ENCODE measurements around the gene NFIB.

The NFIB gene

DNA sequence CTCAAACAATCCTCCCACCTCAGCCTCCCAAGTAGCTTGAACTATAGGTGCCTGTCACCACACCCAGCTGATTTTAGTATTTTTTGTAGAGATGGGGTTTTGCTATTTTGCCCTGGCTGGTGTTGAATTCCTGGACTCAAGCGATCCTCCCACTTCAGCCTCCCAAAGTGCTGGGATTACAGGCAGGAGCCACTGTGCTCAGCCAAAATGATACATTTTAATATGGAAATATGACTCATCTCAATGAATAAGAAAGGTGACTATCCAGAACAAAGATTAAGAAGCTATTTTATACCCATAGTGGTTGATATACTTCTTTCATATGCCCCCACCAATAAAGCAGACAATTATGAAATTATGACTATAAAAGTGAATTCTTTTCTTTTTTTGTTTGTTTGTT is 166.2 kb downstream of the NFIB start:
- DNase-seq (ENCODE audit: low read depth), result no peak

DNA sequence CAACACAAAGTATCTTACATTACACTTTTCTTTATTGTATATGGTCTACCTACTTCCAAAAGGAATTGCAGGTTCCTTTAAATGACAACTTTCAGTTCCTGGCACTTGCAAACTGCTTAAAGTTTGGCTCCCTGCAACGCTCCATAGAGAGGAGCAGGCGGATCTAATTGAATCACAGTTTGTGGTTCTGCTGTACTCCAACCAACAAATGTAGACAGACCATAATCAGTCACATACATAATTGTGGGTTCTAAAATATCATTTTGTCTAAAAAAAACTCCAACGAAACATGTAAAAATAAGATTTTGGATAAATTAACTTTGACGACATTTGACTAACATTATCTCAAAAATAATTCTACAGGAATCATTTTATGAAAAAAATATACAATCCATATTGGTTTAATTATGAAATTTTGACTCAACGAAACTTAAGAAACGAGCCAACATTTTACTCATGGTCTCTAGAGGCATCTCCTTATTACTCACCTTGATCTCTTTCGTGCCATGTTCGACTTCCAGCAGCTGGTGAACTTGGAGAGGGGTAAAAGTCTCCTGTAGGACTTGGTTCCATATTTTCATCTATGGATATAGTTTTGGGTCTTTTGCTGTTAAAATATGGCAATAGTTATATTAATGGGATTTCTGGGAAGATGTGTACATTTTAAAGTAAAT is 167.6 kb downstream of the NFIB start:
- no peak for DNase-seq (ENCODE audit: low read depth)

DNA sequence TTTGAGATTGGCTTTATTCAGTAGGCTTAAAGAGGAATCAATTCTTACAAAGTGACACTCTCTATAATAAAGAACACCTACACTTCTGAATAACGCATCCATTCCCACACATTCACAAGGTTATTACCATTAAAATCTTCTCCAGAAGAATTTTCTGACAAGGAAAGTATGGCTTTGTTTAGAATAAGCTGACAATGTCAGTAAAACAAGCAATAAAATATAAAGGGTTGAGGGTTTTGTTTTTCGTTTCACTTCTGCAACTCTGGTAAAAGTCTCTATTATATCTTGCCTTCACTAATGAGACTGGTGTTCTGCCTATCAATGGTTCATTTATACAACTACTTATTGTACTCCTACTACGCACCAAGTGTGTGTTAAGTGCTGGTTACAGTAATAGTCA is 169.7 kb downstream of the NFIB start:
- DNase-seq (ENCODE audit: low read depth), result no peak

DNA sequence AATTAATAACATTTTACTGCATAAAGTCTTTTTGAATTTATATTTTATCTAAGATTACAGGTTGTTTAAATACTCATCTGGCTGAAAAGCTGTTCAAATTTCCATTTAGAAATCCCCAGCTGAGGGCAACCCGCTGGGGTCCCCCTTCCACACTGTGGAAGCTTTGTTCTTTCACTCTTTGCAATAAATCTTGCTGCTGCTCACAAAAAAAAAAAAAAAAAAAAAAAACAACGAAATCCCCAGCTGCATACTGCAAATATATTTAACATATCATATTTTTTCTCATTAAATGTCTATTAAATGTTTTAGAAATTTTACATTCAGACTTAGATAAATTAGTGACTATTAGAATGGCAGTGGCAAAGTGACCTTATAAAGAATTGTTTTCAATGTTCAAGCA is 172.2 kb downstream of the NFIB start:
- DNase-seq (ENCODE audit: low read depth), result no peak

DNA sequence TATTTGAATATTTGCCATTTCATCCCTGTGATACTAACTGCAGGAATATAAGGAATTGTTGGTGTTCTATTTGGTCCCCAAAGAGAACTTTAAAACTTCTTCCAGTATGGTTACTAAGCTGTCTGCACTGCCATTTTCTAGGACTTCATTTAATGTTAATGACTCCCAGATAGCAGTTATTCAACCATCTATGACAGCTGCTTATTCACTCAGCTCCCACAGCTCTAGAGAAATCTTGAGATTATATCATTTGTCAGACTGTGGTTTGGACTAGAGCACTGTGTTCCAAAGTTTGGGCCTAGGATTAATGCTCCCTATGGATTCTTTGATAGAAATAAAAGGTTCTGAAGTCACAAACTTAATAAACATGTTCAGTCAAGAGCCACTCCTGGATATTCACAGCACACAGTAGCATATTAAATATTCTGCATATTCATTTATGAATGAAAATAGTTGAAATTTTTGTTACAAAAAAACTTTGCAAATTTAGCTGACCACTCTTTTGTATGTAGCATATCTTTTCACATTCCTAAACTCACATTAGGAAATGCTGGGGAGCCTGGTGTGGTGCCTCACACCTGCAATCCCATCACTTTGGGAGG is 173.7 kb downstream of the NFIB start:
- DNase-seq (ENCODE audit: low read depth), result no peak

DNA sequence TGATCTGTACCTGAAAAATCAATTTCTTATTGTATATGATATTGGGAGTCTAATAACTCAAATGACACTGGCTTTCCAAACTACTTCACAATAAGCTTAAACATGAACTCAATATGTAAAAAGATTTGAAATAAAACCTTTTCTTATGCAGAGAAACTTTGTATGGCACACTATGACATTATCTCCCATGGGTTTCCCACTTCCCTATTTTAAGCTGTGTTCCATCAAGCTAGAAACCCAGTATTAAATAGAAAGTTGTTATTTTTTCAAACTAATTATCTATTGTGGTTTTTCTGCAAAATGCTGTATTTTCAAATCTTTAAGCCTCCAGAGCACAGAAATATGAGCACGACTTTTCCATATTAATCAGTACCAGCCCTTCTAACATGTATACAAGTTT is 174.7 kb downstream of the NFIB start:
- no peak for DNase-seq (ENCODE audit: low read depth)

DNA sequence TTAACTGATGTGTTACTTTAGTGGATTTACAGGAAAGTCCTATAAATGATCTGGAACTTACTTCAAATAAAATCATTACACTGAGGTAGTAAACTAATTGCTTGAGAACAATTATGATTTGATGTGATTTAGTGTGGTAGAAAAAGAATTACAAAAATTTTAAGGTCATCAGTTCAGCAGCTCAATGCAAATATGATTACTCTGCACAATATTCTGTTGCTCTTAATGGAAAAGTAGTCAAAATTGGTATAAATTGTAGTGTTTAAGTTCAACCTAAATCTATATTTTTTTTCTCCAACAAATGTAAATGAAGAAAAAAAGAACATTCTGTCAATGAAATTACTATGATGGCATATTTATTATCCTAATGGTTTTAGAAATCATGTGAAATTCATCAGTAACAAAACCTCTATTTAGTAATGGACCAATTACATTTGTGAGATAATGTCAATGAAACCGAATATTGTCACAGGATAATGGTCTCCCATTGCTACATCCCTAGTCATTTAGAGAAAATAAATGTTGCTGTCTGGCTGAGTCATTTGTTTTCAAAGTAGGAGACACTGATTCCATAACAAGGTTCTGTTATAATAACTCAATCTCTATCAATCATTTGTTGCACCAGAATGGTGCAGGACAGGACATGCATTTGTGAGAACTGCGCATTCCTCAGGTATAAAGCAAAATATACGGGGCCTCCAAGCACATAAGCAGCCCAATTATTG is 177.1 kb downstream of the NFIB start:
- no peak for DNase-seq (ENCODE audit: low read depth)

DNA sequence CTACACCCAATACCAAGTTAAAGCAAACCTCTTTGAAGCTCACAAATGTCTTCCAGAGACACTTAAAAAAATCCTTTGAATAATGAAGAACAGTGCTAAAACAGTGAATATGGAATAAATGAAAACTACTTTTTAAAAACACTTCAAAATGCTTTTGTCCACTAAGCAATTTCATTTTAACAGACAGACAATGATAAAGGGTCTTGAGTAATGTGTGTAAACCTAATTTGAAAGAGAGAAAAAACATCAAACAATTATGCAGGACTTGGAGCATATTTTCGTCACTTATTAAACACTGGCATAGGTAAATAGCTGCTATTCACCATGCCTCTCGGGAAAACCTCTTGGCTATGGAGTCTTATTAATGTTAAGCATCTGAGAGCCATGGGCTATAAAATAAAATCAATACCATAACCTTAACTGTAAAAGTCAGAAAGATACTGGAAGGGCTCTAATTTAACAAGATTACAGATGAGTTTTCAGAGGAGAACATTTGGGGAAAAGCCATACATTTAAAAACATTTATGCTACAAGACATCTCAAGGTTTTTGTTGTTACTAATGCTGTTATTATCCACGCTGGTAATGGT is 177.8 kb downstream of the NFIB start:
- no peak for DNase-seq (ENCODE audit: low read depth)

DNA sequence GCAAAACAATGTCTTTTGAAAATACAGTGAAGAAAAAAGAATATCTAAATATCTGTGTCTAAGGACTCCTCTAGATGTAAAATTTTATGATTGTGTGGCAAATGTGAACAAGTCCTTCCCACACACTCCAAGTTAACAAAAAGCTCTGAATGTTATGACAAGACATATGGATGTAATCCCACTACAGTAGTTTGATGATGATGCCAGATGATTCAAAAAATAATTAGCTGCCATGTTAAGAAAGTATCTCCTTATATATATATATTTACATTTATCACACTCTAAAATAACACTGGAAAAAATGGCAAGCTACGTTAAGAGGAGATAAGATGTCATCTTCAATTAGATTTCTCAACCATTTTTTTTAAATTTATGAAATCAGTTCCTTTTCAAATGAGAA is 178.5 kb downstream of the NFIB start:
- no peak for DNase-seq (ENCODE audit: low read depth)

DNA sequence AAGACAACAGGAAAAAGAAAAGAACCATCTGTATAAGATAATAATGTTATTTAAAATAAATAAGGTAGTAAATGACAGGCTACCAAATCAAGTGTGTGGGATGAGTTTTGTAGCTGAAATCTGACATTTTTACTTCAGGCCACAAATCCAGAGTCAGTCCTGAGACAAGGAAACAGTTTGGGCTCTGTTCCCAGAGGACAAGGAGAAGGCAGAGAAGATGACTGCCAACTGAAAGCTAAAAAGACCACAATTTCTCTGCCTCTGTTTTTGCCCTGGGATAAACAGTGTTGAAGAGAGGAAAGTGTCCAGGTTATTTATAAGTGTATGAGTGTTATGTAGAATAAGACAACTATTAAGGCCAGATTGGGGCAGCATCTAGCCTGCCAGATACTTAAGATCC is 180.5 kb downstream of the NFIB start:
- DNase-seq (ENCODE audit: low read depth), result no peak

DNA sequence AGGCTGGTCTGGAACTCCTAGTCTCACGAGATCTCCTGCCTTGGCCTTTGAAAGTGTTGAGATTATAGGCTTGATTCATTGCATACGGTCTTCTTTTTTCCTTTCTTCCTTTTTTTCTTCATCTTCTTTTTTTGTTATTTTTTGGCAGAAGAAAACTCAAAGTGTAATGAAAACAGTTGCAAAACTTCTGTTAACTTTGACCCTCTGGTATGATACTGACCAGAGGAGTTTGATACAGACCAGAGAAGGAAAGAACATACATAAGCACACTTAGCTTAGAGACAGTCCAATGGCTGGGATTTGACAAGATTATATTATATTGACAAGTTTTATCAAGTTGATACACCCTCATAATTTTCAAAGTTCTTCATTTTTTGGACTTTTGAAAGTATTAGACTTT is 181.2 kb downstream of the NFIB start:
- DNase-seq (ENCODE audit: low read depth), result no peak

DNA sequence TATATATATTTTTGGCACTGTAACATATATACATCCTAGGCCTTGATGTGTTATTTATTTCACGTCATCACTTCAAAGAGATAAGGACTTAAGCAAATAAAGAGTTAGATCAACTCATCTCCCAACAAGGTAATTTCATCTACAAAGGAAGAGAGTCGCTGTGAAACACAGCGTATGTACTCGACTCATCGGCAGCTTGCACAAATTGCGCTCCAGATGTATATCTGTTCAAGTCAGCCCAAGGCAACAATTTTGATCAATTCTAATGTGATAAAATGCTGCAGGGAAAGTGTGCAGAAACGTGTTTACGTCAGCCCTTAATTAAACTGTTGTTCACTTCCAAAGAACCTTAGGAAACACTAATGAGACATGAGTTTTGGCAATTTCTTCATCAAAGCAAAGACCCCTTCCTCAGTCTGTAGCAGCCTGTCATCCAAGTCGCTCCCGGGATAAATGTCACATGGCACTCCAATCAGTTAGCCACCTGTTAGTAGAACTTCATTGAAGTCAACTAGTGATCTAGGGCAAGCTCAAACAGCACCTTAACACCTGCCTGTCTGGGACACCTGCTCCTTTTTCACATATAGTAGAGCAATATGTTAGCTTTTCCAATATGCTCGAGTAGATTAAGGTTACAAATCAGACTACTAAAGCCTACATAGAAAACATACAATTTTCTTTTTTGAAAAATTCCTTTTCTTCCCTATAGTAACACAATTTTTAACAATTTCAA is 182.4 kb downstream of the NFIB start:
- DNase-seq (ENCODE audit: low read depth), result no peak

DNA sequence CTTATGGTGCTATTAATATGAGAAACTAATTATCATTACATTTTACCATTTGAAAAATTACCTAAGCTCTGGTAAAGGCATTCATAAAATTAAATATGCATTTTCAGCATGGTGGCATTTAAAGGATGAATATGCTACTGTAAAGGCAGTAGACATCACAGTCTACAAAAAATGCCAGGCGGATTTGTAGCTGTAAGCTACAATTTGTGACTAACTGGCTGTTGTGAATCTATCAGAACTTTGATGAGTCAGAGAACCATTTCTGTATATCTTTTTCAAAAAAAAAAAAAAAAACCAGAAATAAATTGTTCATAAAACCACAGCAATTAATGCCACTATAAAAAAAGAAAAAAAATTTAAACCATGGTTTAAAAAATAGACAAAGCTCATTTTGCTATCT is 186.3 kb downstream of the NFIB start:
- DNase-seq (ENCODE audit: low read depth), result no peak

DNA sequence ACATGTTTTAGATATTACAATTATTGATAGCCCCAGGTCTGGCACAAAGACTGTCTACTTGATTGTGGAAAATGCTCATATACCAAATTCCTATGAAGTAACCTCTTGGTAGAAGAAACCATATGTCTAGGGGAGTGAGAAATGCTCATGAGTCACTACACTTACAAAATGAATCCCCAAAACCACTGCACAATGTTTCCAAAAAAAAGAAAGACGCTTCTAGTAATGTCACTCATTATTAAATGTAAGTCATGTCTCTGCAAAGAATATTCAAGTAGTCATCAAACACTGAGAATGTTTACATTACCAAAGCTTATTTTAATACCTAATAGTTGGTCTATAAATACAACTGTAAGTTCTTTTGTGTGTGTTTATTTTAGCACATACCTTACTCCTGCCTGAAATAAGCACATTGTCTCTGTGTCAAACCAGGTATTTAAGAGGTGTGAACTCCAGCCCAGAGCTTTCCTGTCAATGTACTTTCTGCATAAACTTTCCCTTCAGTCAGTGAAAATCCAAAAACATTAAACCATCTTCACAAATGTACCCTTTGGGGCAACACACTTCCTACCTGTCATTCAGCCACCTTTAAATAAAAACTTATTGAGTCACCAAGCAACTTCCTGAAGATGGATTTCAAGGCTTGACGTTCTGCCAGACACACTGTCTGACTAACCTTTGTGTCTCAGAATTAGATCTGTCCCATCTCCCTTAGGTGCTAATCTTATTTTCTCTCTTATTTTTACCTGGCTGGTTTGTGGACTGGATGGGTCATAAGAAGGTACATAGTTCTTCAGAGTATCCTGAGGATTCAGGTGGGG is 194.0 kb downstream of the NFIB start:
- no peak for DNase-seq (ENCODE audit: low read depth)

DNA sequence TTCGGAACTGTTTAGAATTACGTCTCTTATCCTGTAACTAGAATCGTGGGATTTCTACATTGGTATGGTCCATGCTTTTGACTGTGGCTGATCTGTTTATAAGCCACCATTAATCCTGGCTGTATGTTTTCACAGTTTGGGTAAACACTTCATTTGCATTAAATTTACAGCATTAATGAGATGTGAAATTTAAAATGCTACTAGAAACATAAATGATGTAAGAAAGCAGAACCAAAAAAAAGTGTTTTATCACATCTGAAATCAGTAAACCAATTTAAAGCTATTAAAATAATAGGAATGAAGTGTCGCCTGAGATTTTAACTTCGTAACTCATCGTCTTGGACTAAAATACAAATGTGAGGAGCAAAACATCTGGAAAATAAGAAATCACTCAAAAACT is 201.7 kb downstream of the NFIB start:
- DNase-seq (ENCODE audit: low read depth), result no peak

DNA sequence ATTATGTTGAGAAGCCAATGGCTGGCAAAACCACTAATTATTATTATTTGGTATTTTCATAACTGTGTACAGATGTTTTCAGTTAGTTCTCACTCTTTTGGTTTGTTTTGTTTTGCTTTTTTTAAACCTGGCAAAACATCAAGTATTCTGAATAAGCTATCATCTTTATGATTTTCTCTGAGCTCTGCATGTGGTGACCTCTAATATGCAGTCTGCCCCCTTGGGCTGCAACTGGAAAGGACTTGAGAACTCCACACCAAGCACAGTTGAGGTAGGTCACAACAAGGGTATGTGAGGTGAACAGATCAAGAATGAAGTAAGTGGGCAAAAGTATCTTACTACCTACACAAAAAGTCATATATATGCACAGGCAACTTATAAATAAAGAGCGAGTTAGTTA is 202.2 kb downstream of the NFIB start:
- no peak for DNase-seq (ENCODE audit: low read depth)

DNA sequence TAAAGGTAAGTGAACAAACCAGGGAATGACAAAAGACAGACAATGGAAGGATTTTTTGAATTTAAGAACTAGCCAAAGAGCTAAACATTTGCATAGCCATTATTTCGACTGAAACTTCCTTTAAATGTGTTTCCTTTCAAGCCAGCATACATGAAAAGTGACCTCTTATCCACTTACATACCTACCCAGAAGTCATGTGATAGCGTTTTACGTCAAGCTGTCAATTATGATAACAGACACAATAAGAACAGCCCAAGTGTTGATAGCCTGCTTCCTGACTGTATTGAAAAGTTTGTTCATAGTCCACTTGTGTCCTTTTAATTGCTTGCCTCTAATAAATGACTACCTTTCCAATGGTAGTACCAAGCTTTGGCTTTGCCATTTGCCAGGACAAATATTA is 206.0 kb downstream of the NFIB start:
- DNase-seq (ENCODE audit: low read depth), result no peak

DNA sequence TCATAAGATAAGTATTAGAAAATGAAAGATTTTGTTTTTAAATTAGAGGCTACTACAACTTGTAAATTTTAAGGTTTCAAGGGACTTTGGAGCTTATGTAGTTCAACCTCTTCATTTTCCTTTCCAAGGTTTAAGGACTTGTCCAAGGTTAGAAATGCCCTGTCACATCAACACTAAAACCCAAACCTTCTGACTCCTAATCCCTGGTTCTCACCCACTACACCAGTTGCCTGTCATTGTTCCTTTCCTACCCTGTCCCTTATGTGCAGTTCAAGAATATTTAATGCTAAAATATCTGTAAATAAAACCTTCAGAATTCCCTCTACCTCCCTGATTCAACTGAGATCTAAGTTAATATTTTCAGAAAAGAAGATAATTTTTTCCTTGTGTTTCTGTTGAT is 206.4 kb downstream of the NFIB start:
- no peak for DNase-seq (ENCODE audit: low read depth)

DNA sequence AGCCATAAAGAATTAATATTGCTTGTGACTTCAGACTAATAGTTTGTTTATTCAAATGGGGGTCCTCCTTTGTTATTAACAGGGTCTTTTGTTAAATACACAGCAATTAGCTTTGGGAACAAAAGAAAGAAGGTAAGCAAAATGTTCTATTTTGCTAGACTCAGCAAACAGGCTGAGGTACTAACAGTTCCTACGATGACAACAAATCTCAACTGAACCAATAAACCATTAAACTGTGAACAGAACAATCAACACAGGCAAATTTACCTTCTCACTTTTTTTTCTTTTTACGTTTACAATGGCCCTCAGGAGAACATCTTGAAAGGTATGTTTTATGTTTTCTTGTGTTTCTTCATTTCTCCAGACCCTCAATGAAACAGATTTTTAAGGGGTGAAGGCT is 207.2 kb downstream of the NFIB start:
- DNase-seq (ENCODE audit: low read depth), result no peak

DNA sequence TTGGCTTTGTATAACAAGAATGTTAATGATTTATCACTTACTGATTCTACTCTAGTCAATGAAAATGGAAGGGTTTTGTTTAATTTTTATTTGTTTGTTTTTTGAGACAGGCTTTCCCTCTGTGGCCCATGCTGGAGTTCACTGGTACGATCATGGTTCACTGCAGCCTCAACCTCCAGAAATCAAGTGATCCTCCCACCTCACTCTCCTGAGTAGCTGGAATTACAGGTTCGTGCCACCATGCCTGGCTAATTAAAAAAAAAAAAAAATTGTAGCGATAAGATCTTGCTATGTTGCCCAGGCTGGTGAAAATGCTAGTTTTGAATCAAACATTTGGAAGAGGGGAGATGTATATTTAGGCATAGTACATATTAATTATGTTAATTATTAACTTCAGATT is 209.4 kb downstream of the NFIB start:
- DNase-seq (ENCODE audit: low read depth), result no peak

DNA sequence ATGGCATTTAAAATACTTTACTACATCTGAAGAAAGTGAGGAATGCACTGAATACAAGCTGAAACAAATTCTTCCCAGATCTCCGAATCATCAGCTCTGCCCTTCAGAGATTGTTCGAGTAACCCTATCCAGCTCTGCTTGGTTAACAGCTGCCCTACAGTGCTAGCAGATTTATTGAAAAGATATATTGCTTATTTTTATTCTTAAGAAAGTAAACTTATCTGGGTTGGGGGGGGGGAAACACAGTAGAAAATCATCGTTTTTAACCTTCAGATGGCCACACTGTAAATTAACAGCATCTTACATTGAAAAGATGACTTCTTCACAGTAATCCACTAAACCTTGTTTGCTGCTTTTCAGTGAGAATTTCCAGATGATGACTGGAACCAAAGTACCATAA is 210.8 kb downstream of the NFIB start:
- DNase-seq (ENCODE audit: low read depth), result no peak

DNA sequence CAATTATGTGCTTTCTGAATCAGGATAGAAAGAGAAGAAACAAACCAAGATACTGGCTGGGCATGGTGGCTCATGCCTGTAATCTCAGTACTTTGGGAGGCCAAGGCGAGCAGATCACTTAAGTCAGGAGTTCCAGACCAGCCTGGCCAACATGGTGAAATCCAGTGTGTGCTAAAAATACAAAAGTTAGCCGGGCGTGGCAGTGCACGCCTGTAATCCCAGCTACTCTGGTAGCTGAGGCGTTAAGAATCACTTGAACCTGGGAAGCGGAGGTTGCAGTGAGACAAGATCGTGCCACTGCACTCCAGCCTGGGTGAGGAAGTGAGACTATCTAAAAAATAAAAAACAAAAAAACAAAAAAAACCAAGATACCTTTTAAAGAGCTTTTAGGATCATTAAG is 214.2 kb downstream of the NFIB start:
- no peak for DNase-seq (ENCODE audit: low read depth)

Measured in stimulated activated CD8-positive, alpha-beta memory T cell treated with anti-CD3 and anti-CD28 coated beads, Interleukin-15, amount 100 ng/mL, for 24 hours (primary cell).